Activated naive CD8-positive, alpha-beta T cell treated with anti-CD3 and anti-CD28 coated beads, Interleukin-2, amount 10 ng/mL, durations not matched to agents 7 days and 5 days (primary cell): ENCODE measurements around the gene PBXIP1. TPM values are rescaled to one million over a fixed set of nuclear protein-coding genes. Genes with fewer than 3 reads are reported as not detected.

Experiments
- ATAC-seq: fragments of 150-1000 bp; cut with Tn5 transposase; one replicate; pipeline ENCODE4 v1.10.0; 2021; ENCODE audit warnings: low read depth, moderate library complexity
- POLR2A ChIA-PET: fragments of 350-600 bp; sonication (Branson Sonifier 250); formaldehyde crosslinking; loops from one replicate; lab custom pipeline; 2021; ENCODE audit warnings: antibody characterized with exemption; lab: Charles Lee
- DNase-seq: peaks from one replicate; pipeline ENCODE4 v3.0.0; 2021
- H3K27ac Mint-ChIP-seq: one replicate; pipeline ENCODE4 v1.8.0; 2022; ENCODE audit warnings: mild to moderate bottlenecking, mixed read lengths
- H3K27me3 Mint-ChIP-seq: one replicate; pipeline ENCODE4 v1.8.0; 2022; ENCODE audit warnings: mild to moderate bottlenecking, moderate library complexity, mixed read lengths
- H3K36me3 Mint-ChIP-seq: one replicate; pipeline ENCODE4 v1.8.0; 2021; ENCODE audit warnings: mild to moderate bottlenecking, mixed read lengths
- H3K4me1 Mint-ChIP-seq: one replicate; pipeline ENCODE4 v1.8.0; 2021; ENCODE audit warnings: mixed read lengths
- H3K4me3 Mint-ChIP-seq: one replicate; pipeline ENCODE4 v1.8.0; 2022; ENCODE audit warnings: mild to moderate bottlenecking, moderate library complexity, mixed read lengths
- H3K9me3 Mint-ChIP-seq: one replicate; pipeline ENCODE4 v1.8.0; 2021; ENCODE audit warnings: mixed read lengths
- total RNA-seq, 2 experiments: library from RNA; stranded (reverse); gene quantifications; one replicate each; pipeline ENCODE4 v1.2.3, GENCODE V29; 2021

Gene PBXIP1
- total RNA-seq, 2 experiments from 2014 or later: 149 to 155 TPM

- Mint-ChIP-seq H3K27me3 (no peaks in the 10 kb centered on the region), H3K27ac (no peak overlapping the region), H3K4me3 (no peak overlapping the region), H3K4me1 (peaks cover 30% of the 10 kb centered on the region), H3K9me3 (no peaks in the 10 kb centered on the region), H3K36me3 (peaks cover 21% of the 10 kb centered on the region)
- ATAC-seq: no peak
- POLR2A ChIA-PET: interaction anchor here (1.1 to 2.9 kb wide), 2 partner anchors 9 to 10 kb away, joined by 5 to 10 read pairs; partner anchors contain the start of genes CKS1B and PBXIP1
- DNase-seq: no peak
Measured at GRCh38 chr1:154964359-154964758, 8.5 kb upstream of the PBXIP1 start.

- POLR2A ChIA-PET: interaction anchor here (2.9 to 3.4 kb wide), 2 partner anchors 8 to 11 kb away, joined by 10 to 43 read pairs; partner anchors contain the start of genes CKS1B and PBXIP1
- Mint-ChIP-seq H3K27ac (peak overlapping the region; percentile 62), H3K4me1 (peaks cover 25% of the 10 kb centered on the region), H3K36me3 (peaks cover 16% of the 10 kb centered on the region), H3K27me3 (no peaks in the 10 kb centered on the region), H3K4me3 (no peak overlapping the region), H3K9me3 (no peaks in the 10 kb centered on the region)
- no peak for ATAC-seq
- no peak for DNase-seq
Measured at GRCh38 chr1:154963643-154964042, 7.7 kb upstream of the PBXIP1 start.

GRCh38 chr1:154962795-154963330 is 7.0 kb upstream of the PBXIP1 start:
- Mint-ChIP-seq H3K27ac (peak overlapping the region; percentile 62), H3K4me3 (peak overlapping the region; percentile 90), H3K9me3 (no peaks in the 10 kb centered on the region), H3K36me3 (peaks cover 14% of the 10 kb centered on the region), H3K4me1 (peaks cover 21% of the 10 kb centered on the region), H3K27me3 (no peaks in the 10 kb centered on the region)
- ATAC-seq (no peak), DNase-seq (no peak)
- POLR2A ChIA-PET: interaction anchor here (1.4 to 3.4 kb wide), 5 partner anchors 7 to 26 kb away, joined by 3 to 43 read pairs (median 12); partner anchors contain the start of genes CKS1B, PBXIP1 and PMVK

GRCh38 chr1:154962156-154962749 is 6.4 kb upstream of the PBXIP1 start:
- ATAC-seq (peak; percentile 29), DNase-seq (no peak)
- Mint-ChIP-seq H3K4me1 (peaks cover 19% of the 10 kb centered on the region), H3K27ac (peak overlapping the region; percentile 90), H3K36me3 (peaks cover 13% of the 10 kb centered on the region), H3K4me3 (peak overlapping the region; percentile 90), H3K9me3 (no peaks in the 10 kb centered on the region), H3K27me3 (no peaks in the 10 kb centered on the region)
- POLR2A ChIA-PET: interaction anchor here (1.3 to 3.4 kb wide), 9 partner anchors 10 to 371 kb away, joined by 3 to 43 read pairs (median 9); partner anchors contain the start of genes CKS1B, FLAD1 and PMVK

- no peaks in the 10 kb centered on the region for H3K9me3 Mint-ChIP-seq
- ATAC-seq: peak; percentile 80
- H3K36me3 Mint-ChIP-seq: peaks cover 13% of the 10 kb centered on the region
- peak within 1 kb of the TSS; percentile 94 for H3K4me3 Mint-ChIP-seq
- H3K4me1 Mint-ChIP-seq: peaks cover 25% of the 10 kb centered on the region
- no peaks in the 10 kb centered on the region for H3K27me3 Mint-ChIP-seq
- POLR2A ChIA-PET: interaction anchor here (0.5 to 3.4 kb wide), 20 partner anchors 9 to 397 kb away, joined by 3 to 43 read pairs (median 4); partner anchors contain the start of genes ADAM15, CKS1B, FLAD1 and PMVK
- H3K27ac Mint-ChIP-seq: peak within 1 kb of the TSS; percentile 90
- DNase-seq: peak; percentile 90
Measured at GRCh38 chr1:154961207-154962155, 5.6 kb upstream of the PBXIP1 start, which contains the start of gene PYGO2. Gene PYGO2, minus strand, starts transcription at chr1:154961782. Its CDS starts 206 bp downstream, at chr1:154961576.

GRCh38 chr1:154960446-154961136 is 4.7 kb upstream of the PBXIP1 start:
- peaks cover 31% of the 10 kb centered on the region for H3K4me1 Mint-ChIP-seq
- peak overlapping the region; percentile 88 for H3K27ac Mint-ChIP-seq
- H3K27me3 Mint-ChIP-seq: no peaks in the 10 kb centered on the region
- ATAC-seq (no peak), DNase-seq (no peak)
- H3K36me3 Mint-ChIP-seq: peaks cover 13% of the 10 kb centered on the region
- no peaks in the 10 kb centered on the region for H3K9me3 Mint-ChIP-seq
- peak overlapping the region; percentile 94 for H3K4me3 Mint-ChIP-seq
- POLR2A ChIA-PET: interaction anchor here (0.5 to 3.4 kb wide), 22 partner anchors 9 to 398 kb away, joined by 3 to 43 read pairs (median 3); partner anchors contain the start of genes ADAM15, CKS1B, FLAD1 and PMVK

GRCh38 chr1:154959426-154959780 is 3.5 kb upstream of the PBXIP1 start:
- no peak for DNase-seq
- Mint-ChIP-seq H3K27me3 (no peaks in the 10 kb centered on the region), H3K36me3 (peaks cover 13% of the 10 kb centered on the region), H3K27ac (no peak overlapping the region), H3K9me3 (no peaks in the 10 kb centered on the region), H3K4me3 (peak overlapping the region; percentile 94), H3K4me1 (peaks cover 41% of the 10 kb centered on the region)
- no peak for ATAC-seq
- POLR2A ChIA-PET: interaction anchor here (1.2 to 2.3 kb wide), 3 partner anchors 12 to 57 kb away, joined by 3 to 18 read pairs (median 6); partner anchors contain the start of gene SHC1

- Mint-ChIP-seq H3K9me3 (no peaks in the 10 kb centered on the region), H3K27me3 (no peaks in the 10 kb centered on the region), H3K4me3 (peak overlapping the region; percentile 28), H3K36me3 (peaks cover 13% of the 10 kb centered on the region), H3K27ac (peak overlapping the region; percentile 73), H3K4me1 (peaks cover 45% of the 10 kb centered on the region)
- ATAC-seq (no peak), DNase-seq (no peak)
- POLR2A ChIA-PET: interaction anchor here (0.6 kb wide), 1 partner anchor 19 kb away, joined by 3 read pairs; no protein-coding TSS in a partner anchor
Measured at GRCh38 chr1:154958681-154959425, 3.0 kb upstream of the PBXIP1 start.

- Mint-ChIP-seq H3K36me3 (peaks cover 15% of the 10 kb centered on the region), H3K27me3 (no peaks in the 10 kb centered on the region), H3K27ac (no peak overlapping the region), H3K4me1 (peaks cover 48% of the 10 kb centered on the region), H3K4me3 (no peak overlapping the region), H3K9me3 (no peaks in the 10 kb centered on the region)
- no peak for DNase-seq
- POLR2A ChIA-PET: no interaction called here
- no peak for ATAC-seq
Measured at GRCh38 chr1:154958036-154958435, 2.1 kb upstream of the PBXIP1 start.

GRCh38 chr1:154957091-154957657 is 1.3 kb upstream of the PBXIP1 start:
- peak overlapping the region; percentile 38 for H3K27ac Mint-ChIP-seq
- peaks cover 51% of the 10 kb centered on the region for H3K4me1 Mint-ChIP-seq
- ATAC-seq (no peak), DNase-seq (no peak)
- H3K36me3 Mint-ChIP-seq: peaks cover 21% of the 10 kb centered on the region
- POLR2A ChIA-PET: interaction anchor here (0.6 to 3.1 kb wide), 8 partner anchors 7 to 207 kb away, joined by 3 to 45 read pairs (median 13); partner anchors contain the start of genes CKS1B, FLAD1 and PMVK
- peak overlapping the region; percentile 13 for H3K4me3 Mint-ChIP-seq
- no peaks in the 10 kb centered on the region for H3K9me3 Mint-ChIP-seq
- H3K27me3 Mint-ChIP-seq: no peaks in the 10 kb centered on the region

- Mint-ChIP-seq H3K36me3 (peaks cover 24% of the 10 kb centered on the region), H3K9me3 (no peaks in the 10 kb centered on the region), H3K27ac (peak overlapping the region; percentile 99), H3K4me3 (peak overlapping the region; percentile 97), H3K27me3 (no peaks in the 10 kb centered on the region), H3K4me1 (peaks cover 57% of the 10 kb centered on the region)
- no peak for ATAC-seq
- POLR2A ChIA-PET: interaction anchor here (0.6 to 3.1 kb wide), 15 partner anchors 8 to 237 kb away, joined by 3 to 45 read pairs (median 7); partner anchors contain the start of genes ADAM15, CKS1B, FLAD1 and PMVK
- DNase-seq: no peak
Measured at GRCh38 chr1:154956544-154956941, 644 bp upstream of the PBXIP1 start.
